ENCODE data around the gene TCOF1. TPM values are rescaled to one million over a fixed set of nuclear protein-coding genes. Genes with fewer than 3 reads are reported as not detected.

TCOF1 gene
- total and polyA plus RNA-seq, 8 donors = 21.8 to 42.6 (median 31.1) TPM

DNA sequence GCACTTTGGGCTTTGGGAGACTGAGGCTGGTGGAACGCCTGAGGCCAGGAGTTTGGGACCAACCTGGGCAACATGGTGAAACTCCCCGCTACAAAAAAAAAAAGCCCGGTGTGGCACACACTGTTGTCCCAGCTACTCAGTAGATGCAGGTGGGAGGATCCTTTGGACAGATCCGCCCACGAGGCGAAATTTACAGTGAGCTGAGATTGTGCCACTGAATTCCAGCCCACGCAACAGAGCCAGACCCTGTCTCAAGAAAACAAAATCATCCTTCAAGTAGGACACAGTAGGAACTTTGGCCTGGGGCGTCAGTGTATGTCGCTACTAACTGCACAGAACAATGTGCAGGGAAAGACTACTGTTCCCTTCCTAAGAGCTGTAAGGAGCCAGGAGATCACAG lies 87.3 kb downstream of the TCOF1 start:
- Histone ChIP-seq H3K27me3 (no peaks in the 10 kb centered on the region), H3K4me3 (no peak overlapping the region), H3K27ac (no peak overlapping the region), H3K4me1 (peaks cover 14 to 31% of the 10 kb centered on the region in 2 donors), H3K36me3 (peaks cover 0 to 65% of the 10 kb centered on the region in 2 donors), H3K9me3 (no peaks in the 10 kb centered on the region)
- DNase-seq (no peak), ATAC-seq (no peak)
- TF ChIP-seq, protein P1, sequence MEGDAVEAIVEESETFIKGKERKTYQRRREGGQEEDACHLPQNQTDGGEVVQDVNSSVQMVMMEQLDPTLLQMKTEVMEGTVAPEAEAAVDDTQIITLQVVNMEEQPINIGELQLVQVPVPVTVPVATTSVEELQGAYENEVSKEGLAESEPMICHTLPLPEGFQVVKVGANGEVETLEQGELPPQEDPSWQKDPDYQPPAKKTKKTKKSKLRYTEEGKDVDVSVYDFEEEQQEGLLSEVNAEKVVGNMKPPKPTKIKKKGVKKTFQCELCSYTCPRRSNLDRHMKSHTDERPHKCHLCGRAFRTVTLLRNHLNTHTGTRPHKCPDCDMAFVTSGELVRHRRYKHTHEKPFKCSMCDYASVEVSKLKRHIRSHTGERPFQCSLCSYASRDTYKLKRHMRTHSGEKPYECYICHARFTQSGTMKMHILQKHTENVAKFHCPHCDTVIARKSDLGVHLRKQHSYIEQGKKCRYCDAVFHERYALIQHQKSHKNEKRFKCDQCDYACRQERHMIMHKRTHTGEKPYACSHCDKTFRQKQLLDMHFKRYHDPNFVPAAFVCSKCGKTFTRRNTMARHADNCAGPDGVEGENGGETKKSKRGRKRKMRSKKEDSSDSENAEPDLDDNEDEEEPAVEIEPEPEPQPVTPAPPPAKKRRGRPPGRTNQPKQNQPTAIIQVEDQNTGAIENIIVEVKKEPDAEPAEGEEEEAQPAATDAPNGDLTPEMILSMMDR (IDR thresholded peaks at IDR 0.05) = no peak
- intact Hi-C loops (cut with DNase I) = no loop called here

DNA sequence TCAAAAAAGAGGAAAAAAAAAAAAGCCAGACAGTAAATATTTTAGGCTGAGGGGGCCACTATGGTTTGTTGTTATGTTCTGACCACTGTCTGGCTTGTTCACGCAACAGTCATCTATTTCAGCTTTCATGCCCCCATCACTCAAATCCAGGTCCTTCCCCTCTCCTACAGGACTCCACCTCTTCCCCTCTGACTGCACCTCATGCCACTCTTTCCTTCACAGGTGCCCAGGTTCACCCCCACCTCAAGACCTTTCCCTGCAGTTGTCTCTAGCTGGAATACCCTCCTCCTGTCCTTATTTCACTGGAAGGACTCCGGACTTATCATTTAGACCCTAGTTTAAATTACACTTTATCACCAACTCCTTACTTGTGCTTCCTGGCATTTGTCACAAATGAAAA lies 88.6 kb downstream of the TCOF1 start:
- Histone ChIP-seq H3K4me1 (peaks cover 14 to 38% of the 10 kb centered on the region in 2 donors), H3K27ac (no peak overlapping the region), H3K9me3 (no peaks in the 10 kb centered on the region), H3K4me3 (no peak overlapping the region), H3K27me3 (no peaks in the 10 kb centered on the region), H3K36me3 (peaks cover 0 to 65% of the 10 kb centered on the region in 2 donors)
- DNase-seq (no peak), ATAC-seq (no peak)
- intact Hi-C loops (cut with DNase I) = no loop called here
- TF ChIP-seq, protein P1 (IDR thresholded peaks at IDR 0.05) = no peak

DNA sequence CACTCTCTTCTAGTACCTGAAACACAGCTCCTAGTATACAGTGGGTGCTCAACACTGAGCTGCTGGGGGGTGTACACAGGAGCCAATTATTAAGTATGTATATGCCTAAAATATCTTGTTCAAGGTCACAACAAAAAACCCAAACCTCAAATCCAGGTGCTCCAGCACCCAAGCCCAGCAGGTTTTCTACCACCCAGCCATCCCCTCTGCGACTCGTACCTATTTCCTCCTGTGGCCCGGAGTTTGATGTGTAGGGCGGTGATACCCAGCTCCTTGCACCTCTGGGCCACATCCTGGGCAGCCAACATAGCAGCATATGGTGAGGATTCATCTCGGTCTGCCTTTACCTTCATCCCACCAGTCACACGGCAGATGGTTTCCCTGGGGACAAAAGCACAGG lies 89.1 kb downstream of the TCOF1 start:
- peaks cover 0 to 63% of the 10 kb centered on the region in 2 donors for H3K36me3 ChIP-seq

DNA sequence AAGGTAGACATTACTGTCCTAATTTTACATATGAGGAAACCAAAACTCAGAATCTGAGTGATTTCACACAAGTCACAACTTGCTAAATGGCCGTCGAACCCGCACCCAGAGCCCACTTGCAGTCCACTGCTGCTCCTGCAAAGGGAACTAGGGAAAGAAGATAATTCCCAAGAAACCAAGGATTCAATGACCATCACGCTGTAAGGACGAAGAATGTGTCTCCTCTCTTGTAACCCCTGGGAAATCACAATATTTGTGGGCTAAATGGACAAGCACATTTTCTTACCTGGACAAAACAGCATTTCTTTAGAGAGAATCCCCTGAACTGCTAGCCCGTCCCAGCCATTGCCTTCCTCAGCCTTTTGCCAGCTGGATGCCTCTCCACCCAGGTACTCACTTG lies 89.7 kb downstream of the TCOF1 start:
- no peak for DNase-seq
- peaks cover 14 to 38% of the 10 kb centered on the region in 2 donors for H3K4me1 ChIP-seq
- no peaks in the 10 kb centered on the region for H3K9me3 ChIP-seq
- ATAC-seq = no peak
- TF ChIP-seq, protein P1 (IDR thresholded peaks at IDR 0.05) = no peak
- intact Hi-C loops (cut with DNase I) = no loop called here
- no peaks in the 10 kb centered on the region for H3K27me3 ChIP-seq
- peak overlapping the region in 1 of 2 donors; percentile 81 for H3K4me3 ChIP-seq
- no peak overlapping the region for H3K27ac ChIP-seq
- peaks cover 0 to 57% of the 10 kb centered on the region in 2 donors for H3K36me3 ChIP-seq

More for the DNA sequence above, 89.1 kb downstream of the TCOF1 start:
- no peak overlapping the region for H3K27ac ChIP-seq
- no peak overlapping the region for H3K4me3 ChIP-seq
- intact Hi-C loops (cut with DNase I) = no loop called here
- DNase-seq (no peak), ATAC-seq (no peak)
- peaks cover 14 to 38% of the 10 kb centered on the region in 2 donors for H3K4me1 ChIP-seq
- H3K9me3 ChIP-seq = no peaks in the 10 kb centered on the region
- TF ChIP-seq, protein P1 (IDR thresholded peaks at IDR 0.05) = no peak
- H3K27me3 ChIP-seq = no peaks in the 10 kb centered on the region

DNA sequence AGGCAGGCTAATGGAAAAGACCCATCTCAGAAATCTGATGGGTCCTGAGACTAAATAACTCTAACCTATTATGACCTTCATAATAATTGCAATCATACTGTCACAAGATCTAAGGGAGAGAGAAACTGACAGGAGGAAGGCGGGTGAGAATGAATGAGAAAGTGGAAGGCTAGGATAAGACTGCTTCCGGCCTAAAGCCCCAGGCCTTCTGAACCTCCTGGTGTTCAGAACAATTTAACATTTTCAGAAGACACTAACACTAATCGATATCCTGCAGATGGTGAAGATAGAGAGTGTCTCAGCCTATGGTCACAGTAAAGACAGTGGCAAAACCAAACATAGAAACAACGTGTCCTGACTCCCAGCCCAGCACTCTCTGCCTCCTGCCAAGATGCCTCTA lies 90.8 kb downstream of the TCOF1 start:
- H3K36me3 ChIP-seq = peaks cover 0 to 47% of the 10 kb centered on the region in 2 donors
- DNase-seq (no peak), ATAC-seq (no peak)
- H3K27me3 ChIP-seq = no peaks in the 10 kb centered on the region
- peak overlapping the region; percentile 72 to 81 for H3K4me3 ChIP-seq
- intact Hi-C loops (cut with DNase I) = no loop called here
- H3K27ac ChIP-seq = peak overlapping the region in 1 of 2 donors; percentile 99
- TF ChIP-seq, protein P1 (IDR thresholded peaks at IDR 0.05) = no peak
- H3K4me1 ChIP-seq = peaks cover 14 to 40% of the 10 kb centered on the region in 2 donors
- H3K9me3 ChIP-seq = no peaks in the 10 kb centered on the region
